Measurements from ENCODE around the gene SDSL. TPM values are rescaled to one million over a fixed set of nuclear protein-coding genes. Genes with fewer than 3 reads are reported as not detected.

The SDSL gene
- total RNA-seq, 1 donor: 3.5 TPM

DNA sequence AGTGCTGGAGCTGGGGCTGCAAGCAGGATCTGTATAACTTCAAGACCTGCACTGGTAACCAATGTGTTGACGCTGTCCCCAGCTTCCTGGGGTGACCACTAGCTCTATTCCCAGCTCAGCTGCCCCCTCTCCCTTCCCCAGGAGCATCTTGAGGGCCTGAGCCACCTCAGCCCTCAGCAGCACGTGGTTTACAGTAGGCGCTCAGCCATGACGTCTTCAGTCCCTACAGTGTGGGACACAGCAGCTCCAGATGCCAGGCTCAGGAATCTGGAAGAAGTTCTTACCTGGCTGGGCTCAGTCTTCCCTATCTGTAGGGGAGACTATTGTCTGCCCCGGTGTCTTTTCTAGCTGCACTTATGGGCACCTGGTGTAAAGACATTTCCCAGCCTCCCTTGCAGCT lies 27.1 kb upstream of the SDSL start:
- no peak for DNase-seq (ENCODE audit: low read depth)
- no peak for TF ChIP-seq CTCF (IDR thresholded peaks at IDR 0.05; ENCODE audit: insufficient read depth, low read depth, low read length)

DNA sequence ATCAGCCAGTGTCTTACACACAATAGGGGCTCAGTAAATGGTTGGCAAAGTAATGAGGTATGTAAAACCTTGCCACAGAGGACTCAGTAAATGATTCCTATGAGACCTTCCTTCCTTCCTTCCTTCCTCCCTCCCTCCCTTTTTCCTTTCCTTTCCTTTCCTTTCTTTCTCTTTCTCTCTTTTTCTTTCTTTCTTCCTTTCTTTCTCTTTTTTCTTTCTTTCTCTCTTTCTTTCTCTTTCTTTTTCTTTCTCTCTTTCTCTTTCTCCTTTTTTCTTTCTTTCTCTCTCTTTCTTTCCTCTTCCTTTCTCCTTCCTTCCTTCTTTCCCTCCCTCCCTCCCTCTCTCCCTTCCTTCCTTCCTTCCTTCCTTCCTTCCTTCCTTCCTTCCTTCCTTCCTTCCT lies 26.0 kb upstream of the SDSL start:
- no peak overlapping the region for H3K4me3 ChIP-seq (ENCODE audit: low read depth, low read length)
- DNase-seq (ENCODE audit: low read depth): no peak
- TF ChIP-seq CTCF (IDR thresholded peaks at IDR 0.05; ENCODE audit: insufficient read depth, low read depth, low read length): no peak

More for the DNA sequence above, 27.1 kb upstream of the SDSL start:
- H3K4me3 ChIP-seq (ENCODE audit: low read depth, low read length): no peak overlapping the region

GRCh38 chr12:113396828-113397496 lies 25.2 kb upstream of the SDSL start:
- TF ChIP-seq CTCF (IDR thresholded peaks at IDR 0.05; ENCODE audit: insufficient read depth, low read depth, low read length): no peak
- no peak overlapping the region for H3K4me3 ChIP-seq (ENCODE audit: low read depth, low read length)
- no peak for DNase-seq (ENCODE audit: low read depth)

DNA sequence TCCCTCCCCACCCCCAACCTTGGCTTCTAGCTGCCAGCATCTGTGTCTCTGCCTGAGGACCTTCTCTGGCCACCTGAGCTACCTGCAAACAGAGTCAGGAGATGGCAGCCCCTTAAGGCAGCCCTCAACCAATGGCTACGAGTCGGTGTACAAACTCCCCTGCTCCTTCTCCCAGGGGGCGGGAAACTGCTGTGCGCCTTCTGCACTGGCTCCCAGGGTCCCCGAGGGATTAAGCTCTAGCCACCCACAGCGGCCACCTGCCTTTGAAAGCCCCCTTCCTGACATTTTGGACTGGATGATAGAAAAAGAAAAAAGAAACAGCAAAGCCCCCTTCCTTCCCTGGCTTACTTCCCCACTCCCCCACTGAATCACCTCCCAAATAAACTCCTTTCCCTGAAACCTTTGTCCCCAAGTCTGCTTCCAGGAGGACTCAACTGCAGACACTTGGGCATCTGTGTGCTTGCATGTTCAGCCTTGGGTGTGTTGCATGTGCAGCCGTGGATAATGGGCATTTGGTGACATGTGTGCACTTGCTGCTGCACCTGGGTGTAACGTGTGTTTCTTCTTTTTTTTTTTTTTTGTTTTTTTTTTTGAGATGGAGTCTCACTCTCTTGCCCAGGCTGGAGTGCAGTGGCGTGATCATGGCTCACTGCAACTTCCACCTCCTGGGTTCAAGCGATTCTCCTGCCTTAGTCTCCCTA lies 24.5 kb upstream of the SDSL start:
- no peak for DNase-seq (ENCODE audit: low read depth)
- TF ChIP-seq CTCF (IDR thresholded peaks at IDR 0.05; ENCODE audit: insufficient read depth, low read depth, low read length): no peak
- H3K4me3 ChIP-seq (ENCODE audit: low read depth, low read length): no peak overlapping the region

- no peak for DNase-seq (ENCODE audit: low read depth)
- no peak for TF ChIP-seq CTCF (IDR thresholded peaks at IDR 0.05; ENCODE audit: insufficient read depth, low read depth, low read length)
- no peak overlapping the region for H3K4me3 ChIP-seq (ENCODE audit: low read depth, low read length)
Measured at GRCh38 chr12:113398346-113399290, 23.6 kb upstream of the SDSL start.

GRCh38 chr12:113399490-113399889 lies 22.7 kb upstream of the SDSL start:
- H3K4me3 ChIP-seq (ENCODE audit: low read depth, low read length): no peak overlapping the region
- no peak for DNase-seq (ENCODE audit: low read depth)
- no peak for TF ChIP-seq CTCF (IDR thresholded peaks at IDR 0.05; ENCODE audit: insufficient read depth, low read depth, low read length)

Measured in fibroblast of villous mesenchyme (primary cell).